Measurements from ENCODE around the gene SLC8A2.

GRCh38 chr19:47379381-47379938 is 92.2 kb downstream of the SLC8A2 start:
- TF ChIP-seq POLR2A (IDR thresholded peaks at IDR 0.05): no peak
- TF ChIP-seq CTCF (IDR thresholded peaks at IDR 0.05 in 4 of 5, conservative IDR thresholded peaks at IDR 0.05 in 1 of 5): no peak

Data from gastrocnemius medialis (tissue), 4 donors.